HG03097 (cell line): ENCODE measurements around the gene ANKRD44.

Experiments used
- ATAC-seq: cut with Tn5 transposase; IDR thresholded peaks from one replicate; pipeline ENCODE4 v1.9.1; 2021; ENCODE audit not compliant: unreplicated experiment, low FRiP score

The ANKRD44 gene

GRCh38 chr2:197189426-197190099 lies 121.0 kb downstream of the ANKRD44 start:
- no peak for ATAC-seq

- no peak for ATAC-seq
Observed at GRCh38 chr2:197185676-197186075, 124.9 kb downstream of the ANKRD44 start.

- no peak for ATAC-seq
Observed at GRCh38 chr2:197184959-197185586, 125.5 kb downstream of the ANKRD44 start.

GRCh38 chr2:197183355-197183754 lies 127.2 kb downstream of the ANKRD44 start:
- no peak for ATAC-seq

- ATAC-seq = no peak
Observed at GRCh38 chr2:197182668-197183067, 127.9 kb downstream of the ANKRD44 start.

- no peak for ATAC-seq
Observed at GRCh38 chr2:197181491-197181890, 129.1 kb downstream of the ANKRD44 start.

- ATAC-seq = no peak
Observed at GRCh38 chr2:197179744-197180498, 130.7 kb downstream of the ANKRD44 start.

- no peak for ATAC-seq
Observed at GRCh38 chr2:197176522-197176921, 134.1 kb downstream of the ANKRD44 start.

- ATAC-seq = no peak
Observed at GRCh38 chr2:197174539-197175094, 136.0 kb downstream of the ANKRD44 start.

- no peak for ATAC-seq
Observed at GRCh38 chr2:197171582-197171981, 139.0 kb downstream of the ANKRD44 start.

GRCh38 chr2:197170208-197170607 lies 140.4 kb downstream of the ANKRD44 start:
- ATAC-seq = no peak

- no peak for ATAC-seq
Observed at GRCh38 chr2:197168705-197169104, 141.9 kb downstream of the ANKRD44 start.

- ATAC-seq = no peak
Observed at GRCh38 chr2:197167608-197168314, 142.8 kb downstream of the ANKRD44 start.

- ATAC-seq = no peak
Observed at GRCh38 chr2:197165020-197165419, 145.6 kb downstream of the ANKRD44 start.

GRCh38 chr2:197164141-197164754 lies 146.3 kb downstream of the ANKRD44 start:
- no peak for ATAC-seq

- ATAC-seq = no peak
Observed at GRCh38 chr2:197163712-197164140, 146.9 kb downstream of the ANKRD44 start.

- ATAC-seq = no peak
Observed at GRCh38 chr2:197161774-197162173, 148.8 kb downstream of the ANKRD44 start.

GRCh38 chr2:197159661-197160211 lies 150.8 kb downstream of the ANKRD44 start:
- ATAC-seq = no peak

GRCh38 chr2:197158591-197159550 lies 151.7 kb downstream of the ANKRD44 start:
- ATAC-seq = no peak
